CD4-positive, alpha-beta T cell treated with Interferon alpha-2 for 1 hour (primary cell): ENCODE data around the gene CCNL2.

Experiments
- DNase-seq, 2 donors: peaks; one replicate each; pipeline ENCODE4 v3.0.0-alpha.2; 2020 to 2022

Gene CCNL2

GRCh38 chr1:1354271-1355247 is 44.6 kb downstream of the CCNL2 start:
- peak in 1 of 2 donors; percentile 33 for DNase-seq

DNA sequence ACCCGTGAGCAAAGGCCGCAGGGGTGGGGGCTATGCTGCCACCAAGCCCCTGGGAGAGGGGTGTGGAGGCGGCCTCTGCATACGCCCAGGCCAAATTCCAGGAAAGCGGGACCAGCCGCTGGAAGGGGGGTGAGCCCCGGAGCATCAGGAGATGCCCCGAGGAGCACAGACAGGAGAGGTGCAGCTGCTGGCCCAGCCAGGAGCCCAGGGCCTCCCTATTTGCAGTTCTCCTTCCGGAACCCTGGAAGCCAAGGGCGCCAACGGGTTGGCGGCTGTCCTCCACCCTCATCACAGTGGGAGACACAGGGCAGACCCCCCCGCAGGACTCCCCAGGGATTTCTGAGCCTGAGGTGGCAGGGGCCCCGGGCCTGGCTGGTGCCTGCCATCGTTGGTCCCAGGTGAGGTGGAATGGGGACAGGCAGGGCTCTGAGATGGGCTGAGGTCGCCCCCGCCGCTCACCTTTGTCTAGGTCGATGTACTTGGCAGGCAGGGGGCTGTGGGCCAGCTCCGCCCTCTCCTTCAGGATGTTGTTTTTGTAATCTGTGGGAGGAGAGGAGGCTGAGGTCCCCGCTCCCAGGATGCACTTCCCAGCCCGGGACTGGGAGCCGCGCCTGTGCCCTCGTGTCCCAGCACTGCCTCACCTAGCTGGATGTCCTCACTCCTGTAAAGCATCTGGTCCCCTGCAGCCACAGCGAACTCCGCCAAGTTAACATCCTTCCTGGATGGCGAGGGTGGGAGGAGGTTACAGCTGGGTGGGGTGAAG is 45.6 kb downstream of the CCNL2 start:
- no peak for DNase-seq

DNA sequence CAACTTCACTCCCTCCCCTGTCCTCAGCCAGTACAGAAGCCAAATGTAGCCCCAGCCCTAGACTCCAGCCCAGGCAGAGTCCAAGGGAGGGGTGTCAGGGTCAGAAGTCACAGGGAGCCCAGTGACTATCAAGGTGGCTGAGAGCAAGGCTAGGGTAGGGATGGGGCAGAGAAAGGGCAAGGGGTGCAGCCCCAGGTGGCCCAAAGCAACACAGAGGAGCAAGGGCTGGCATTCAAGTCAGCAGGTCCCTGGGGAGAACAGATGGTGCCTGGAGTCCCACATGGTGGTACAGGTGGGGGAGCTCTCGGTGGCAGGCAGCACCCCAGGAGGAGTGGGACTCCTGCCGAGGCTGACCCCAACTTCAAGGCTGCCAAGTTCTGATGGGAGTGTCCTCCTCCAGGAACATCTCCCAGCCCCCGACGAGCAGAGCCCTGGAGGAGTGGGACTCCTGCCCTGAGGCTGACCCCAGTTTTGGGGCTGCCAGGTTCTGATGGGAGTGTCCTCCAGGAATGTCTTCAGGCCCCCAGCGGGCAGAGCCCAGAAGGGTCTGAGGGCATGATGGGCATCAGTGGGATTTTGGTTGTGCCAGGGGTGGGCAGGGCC is 46.2 kb downstream of the CCNL2 start:
- DNase-seq: no peak

DNA sequence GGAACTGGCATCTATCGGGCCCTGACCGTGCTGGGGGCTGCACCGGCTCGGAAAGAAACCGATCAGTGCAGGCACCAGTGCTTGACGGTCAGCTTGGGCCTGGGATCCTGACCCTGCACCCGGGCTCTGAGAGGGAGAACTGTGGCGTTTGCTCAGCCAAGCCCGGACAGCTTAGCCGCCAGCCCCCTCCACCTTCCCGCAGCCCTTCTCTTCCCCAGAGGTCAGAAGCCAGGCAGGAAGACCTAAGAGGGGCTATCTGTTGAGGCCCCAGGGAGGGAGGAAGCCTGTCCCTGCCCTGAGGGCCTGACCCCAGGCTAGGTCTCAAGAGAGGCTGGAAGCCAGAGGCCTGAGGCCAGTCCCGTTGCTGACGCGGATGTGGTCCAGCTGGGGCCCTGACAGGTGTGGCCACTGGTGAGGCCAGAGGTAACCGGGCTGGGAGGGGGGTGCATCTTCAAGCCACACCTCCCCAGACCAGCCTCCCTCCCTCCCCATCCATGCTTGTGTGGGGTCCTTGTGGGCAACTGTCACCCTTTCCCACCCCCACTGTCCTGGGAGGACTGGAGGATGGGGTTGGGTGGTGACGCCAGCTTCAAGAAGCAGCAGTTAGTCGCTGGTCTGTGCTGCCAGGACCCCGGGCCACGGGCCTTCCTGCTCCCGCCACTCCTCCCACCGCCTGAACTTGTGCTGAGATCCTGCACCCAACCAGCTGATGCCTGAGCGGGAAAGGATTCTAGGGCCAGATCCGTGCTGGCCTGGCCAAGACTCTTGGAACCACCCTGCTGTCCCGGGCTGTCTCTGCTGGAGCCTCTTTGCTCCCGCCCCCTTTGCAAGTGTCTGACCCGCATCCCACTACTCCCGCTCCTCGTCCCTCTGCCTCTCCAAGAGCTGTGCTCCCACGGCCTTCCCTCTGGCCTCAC is 47.4 kb downstream of the CCNL2 start:
- no peak for DNase-seq

GRCh38 chr1:1349256-1350012 is 49.7 kb downstream of the CCNL2 start, which contains the start of gene DVL1:
Gene DVL1 (minus strand): TSS chr1:1349418. CDS start chr1:1349065, 353 bp downstream.
- DNase-seq: peak; percentile 75 to 76

DNA sequence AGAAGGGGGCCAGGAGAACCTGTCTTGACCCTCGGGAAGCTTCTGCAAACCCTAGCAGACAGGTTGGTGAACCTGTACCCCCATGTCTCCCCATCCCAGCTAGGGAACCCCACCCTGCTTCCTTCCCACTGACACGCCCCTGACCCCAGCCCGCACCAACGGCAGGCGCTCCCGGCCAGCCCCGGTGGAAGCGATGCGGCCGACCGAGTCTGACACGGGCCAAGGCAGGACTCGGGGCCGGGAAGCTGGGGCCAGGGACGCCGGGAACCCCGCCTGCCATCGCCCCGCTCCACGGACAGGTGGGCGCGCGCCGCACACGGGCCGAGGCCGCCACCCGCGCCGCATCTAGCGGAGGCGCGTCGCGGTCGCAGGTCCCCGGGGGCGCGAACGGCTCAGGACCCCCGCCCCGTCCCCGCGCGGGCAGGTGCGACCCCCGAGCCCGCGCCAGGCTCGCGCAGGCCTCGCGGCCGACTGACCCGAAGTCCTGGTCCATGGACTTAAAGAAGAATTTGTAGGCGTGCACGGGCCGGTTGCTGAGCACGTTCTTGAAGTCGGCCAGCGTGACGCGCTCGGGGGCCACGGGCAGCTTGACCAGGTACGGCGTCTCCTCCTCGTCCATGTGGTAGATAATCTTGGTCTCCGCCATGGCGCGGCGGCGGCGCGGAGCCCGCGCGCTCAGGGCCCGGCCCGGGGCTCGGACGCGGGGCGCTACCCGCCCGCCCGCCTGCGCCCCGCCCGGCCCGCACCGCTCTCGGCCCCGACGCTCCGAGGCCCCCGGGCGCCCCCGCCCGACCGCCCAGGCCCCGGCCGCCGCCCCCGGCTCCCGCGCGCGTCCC is 50.5 kb downstream of the CCNL2 start:
- no peak for DNase-seq

GRCh38 chr1:1347663-1348419 is 51.3 kb downstream of the CCNL2 start:
- DNase-seq: no peak

DNA sequence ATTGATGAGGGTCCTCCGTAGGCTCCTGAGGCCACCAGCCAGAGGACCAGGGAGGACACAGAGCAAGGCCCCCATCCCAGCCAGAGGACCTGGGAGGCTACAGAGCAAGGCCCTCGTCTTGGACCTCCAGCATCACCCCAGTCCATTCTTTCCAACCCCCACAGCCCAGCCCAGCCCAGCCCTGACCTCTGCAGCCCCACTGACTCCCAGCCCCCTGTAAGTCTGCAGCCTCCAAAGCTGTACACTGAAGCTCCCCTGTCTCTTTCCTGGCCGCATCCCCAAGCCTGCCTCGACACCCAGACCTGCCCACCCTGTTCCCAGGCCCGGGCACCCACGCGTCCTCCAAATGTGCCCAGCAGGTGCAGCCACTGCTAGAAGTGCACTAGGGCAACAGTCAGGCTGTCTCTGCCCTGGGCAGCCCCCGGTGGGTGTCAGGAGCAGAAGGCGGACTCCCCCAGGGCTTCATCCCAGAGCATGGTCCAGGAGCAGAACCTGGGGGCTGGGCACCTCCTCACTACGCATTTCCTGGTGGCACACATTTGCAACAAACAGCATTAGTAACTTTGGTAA is 52.0 kb downstream of the CCNL2 start:
- DNase-seq: no peak

GRCh38 chr1:1346501-1346890 is 52.6 kb downstream of the CCNL2 start:
- no peak for DNase-seq

DNA sequence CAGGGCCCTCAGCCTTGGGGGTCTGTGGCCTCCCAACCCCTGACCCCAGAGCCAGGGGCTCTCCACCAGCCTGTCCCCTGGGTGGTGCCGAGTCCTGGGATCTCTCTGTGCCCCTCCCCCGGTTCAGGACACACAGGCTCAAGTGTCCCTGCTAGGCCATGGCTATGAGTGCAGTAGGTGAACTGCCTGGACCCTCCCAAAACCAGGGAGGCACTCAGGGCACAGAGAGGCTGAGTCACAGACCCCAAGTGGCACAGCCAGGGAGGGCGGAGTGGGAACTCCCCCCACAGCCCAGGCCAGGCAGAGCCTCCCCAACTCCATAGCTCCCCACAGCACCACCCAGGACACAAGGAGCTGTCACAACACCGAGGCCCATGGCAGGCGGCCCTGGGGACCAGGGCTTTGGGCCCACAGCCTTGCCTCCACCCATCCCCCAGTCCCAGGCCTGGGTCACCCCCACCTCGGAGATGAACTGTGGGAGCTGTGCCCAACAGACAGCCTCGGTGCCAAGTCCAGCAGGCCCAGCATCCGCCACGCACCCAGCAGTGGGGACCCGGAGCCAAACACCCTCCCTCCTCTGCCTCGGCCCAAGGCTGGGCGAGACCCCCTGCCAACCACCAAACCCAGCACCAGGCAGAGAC is 53.2 kb downstream of the CCNL2 start:
- no peak for DNase-seq

GRCh38 chr1:1345384-1345783 is 53.8 kb downstream of the CCNL2 start:
- no peak for DNase-seq

- no peak for DNase-seq
These were observed 54.3 kb downstream of the CCNL2 start for GRCh38 chr1:1344655-1345361.

DNA sequence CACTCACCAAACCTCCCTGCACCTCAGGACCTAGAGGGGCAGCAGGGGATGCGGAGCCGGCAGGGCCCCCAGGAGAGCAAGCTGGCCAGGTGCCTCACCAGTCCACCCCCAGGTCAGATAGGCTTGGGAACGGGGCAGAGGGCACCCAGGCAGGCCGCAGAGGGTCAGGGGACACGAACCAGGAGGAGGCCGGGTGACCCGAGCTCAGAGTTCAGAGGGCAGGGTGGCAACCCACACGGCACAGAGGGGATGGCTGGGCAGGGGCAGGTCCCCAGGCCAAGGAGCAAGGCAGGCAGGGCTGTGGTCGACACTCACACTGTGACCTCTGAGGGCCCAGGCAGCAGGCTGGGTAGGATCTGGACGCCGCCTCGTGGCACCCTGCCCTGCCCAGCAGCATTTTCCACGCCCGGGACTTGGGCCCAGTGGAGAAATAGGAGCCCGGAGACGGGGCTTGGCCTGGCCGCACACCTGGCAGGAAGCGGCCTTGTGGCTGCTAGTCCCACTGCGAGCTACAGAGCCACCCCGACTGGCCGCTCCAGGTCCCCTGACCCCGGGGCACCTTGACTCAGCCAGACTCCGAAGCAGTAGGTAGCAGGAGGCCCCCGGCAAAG is 55.2 kb downstream of the CCNL2 start:
- no peak for DNase-seq

GRCh38 chr1:1342584-1343115 is 56.5 kb downstream of the CCNL2 start:
- DNase-seq: no peak

DNA sequence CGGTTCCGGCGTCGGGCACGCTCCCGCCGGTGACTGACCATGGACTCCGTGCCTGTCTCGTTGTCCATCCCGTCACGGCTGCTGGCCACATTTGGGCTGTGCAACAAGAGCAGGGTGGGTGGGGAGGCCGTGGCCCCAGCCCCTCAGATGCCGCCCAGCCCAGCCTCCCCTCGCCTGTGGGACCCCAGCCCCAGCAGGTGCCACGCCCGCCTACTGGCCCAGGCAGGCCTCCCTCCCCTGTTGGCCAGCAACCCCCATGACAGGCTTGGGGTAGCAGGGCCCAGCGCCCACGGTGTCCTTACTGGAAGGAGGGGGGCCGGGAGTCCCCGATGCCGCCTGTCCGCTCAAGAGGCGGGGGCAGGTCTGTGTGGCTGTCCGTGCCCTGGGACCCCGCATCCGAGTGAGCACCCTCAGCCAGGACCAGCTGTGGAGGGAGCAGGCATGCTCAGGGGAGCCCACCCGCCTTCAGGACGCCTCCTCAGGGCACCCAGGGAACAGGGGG is 57.0 kb downstream of the CCNL2 start:
- DNase-seq: no peak

DNA sequence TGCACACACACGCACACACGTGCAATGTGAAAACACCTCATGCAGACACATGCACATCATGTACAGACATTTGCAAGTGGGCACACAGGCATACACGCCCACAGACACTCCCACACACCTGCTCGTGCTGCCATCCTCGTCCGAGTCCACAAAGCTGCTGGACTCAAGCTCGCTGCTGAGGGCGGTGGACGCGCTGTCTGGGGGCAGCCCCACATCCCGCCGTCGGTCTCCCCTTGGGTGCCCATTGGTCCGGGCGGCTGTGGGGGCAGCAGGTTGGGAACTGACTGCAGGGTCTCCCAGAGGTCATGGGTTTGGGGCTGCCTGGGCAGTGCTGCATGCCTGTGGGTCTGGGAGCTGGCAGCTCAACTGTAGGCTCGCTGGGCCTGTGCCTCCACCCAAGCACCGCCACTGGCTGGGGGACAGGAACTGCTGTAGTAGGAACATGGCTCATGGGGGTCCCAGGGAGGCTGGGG is 57.5 kb downstream of the CCNL2 start:
- DNase-seq: no peak
